ENCODE results near the gene MAP4K5.
"Not testable (repeated sequence)": the region's sequence is repeated elsewhere in the genome, so short reads cannot be mapped to it uniquely, and the experiment has no call there.

The MAP4K5 gene

GRCh38 chr14:50512463-50512862 lies 19.9 kb downstream of the MAP4K5 start:
- Histone ChIP-seq H3K4me1 (ENCODE audit: insufficient read depth, insufficient read length) (no peaks in the 10 kb centered on the region), H3K27me3 (ENCODE audit: insufficient read depth, insufficient read length) (no peaks in the 10 kb centered on the region), H3K9ac (ENCODE audit: insufficient read length, low read depth) (no peak overlapping the region), H3K36me3 (ENCODE audit: insufficient read depth, insufficient read length, low read length) (peaks cover 7% of the 10 kb centered on the region), H3K4me3 (ENCODE audit: insufficient read length, low read depth) (no peak overlapping the region), H3K9me3 (ENCODE audit: insufficient read depth, low read length) (no peaks in the 10 kb centered on the region)
- TF ChIP-seq ZNF274 (IDR thresholded peaks at IDR 0.05; ENCODE audit: low read depth, low read length) (no peak), YY1 (IDR thresholded peaks at IDR 0.05; ENCODE audit: insufficient read depth, insufficient read length) (no peak), SUZ12 (IDR thresholded peaks at IDR 0.05; ENCODE audit: extremely low read depth, insufficient read depth, insufficient read length) (no peak)
- no peak for DNase-seq (ENCODE audit: low read depth, low spot score)

GRCh38 chr14:50510157-50510556 lies 22.2 kb downstream of the MAP4K5 start:
- DNase-seq (ENCODE audit: low read depth, low spot score): no peak
- H3K9ac ChIP-seq (ENCODE audit: insufficient read length, low read depth): no peak overlapping the region
- H3K9me3 ChIP-seq (ENCODE audit: insufficient read depth, low read length): no peaks in the 10 kb centered on the region
- TF ChIP-seq ZNF274 (IDR thresholded peaks at IDR 0.05; ENCODE audit: low read depth, low read length) (no peak), YY1 (IDR thresholded peaks at IDR 0.05; ENCODE audit: insufficient read depth, insufficient read length) (no peak), SUZ12 (IDR thresholded peaks at IDR 0.05; ENCODE audit: extremely low read depth, insufficient read depth, insufficient read length) (no peak)
- H3K27me3 ChIP-seq (ENCODE audit: insufficient read depth, insufficient read length): no peaks in the 10 kb centered on the region
- no peaks in the 10 kb centered on the region for H3K4me1 ChIP-seq (ENCODE audit: insufficient read depth, insufficient read length)
- H3K36me3 ChIP-seq (ENCODE audit: insufficient read depth, insufficient read length, low read length): peaks cover 2% of the 10 kb centered on the region
- H3K4me3 ChIP-seq (ENCODE audit: insufficient read length, low read depth): no peak overlapping the region

DNA sequence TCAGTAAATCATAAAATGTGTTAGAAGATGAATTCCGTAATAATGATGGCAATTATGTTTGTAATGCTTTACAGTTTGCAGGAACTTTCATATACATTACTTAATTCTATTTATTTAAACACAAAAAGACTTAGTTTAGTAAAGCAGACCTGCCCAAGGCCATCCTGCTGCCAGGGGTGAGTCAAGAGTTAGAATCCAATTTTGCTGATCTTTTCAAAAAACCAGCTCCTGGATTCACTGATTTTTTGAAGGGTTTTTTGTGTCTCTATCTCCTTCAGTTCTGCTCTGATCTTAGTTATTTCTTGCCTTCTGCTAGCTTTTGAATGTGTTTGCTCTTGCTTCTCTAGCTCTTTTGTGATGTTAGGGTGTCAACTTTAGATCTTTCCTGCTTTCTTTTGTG lies 25.3 kb downstream of the MAP4K5 start:
- not testable (repeated sequence) for H3K9ac ChIP-seq (ENCODE audit: insufficient read length, low read depth); H3K4me3 ChIP-seq (ENCODE audit: insufficient read length, low read depth); H3K4me1 ChIP-seq (ENCODE audit: insufficient read depth, insufficient read length); H3K9me3 ChIP-seq (ENCODE audit: insufficient read depth, low read length); H3K27me3 ChIP-seq (ENCODE audit: insufficient read depth, insufficient read length); DNase-seq (ENCODE audit: low read depth, low spot score)
- H3K36me3 ChIP-seq (ENCODE audit: insufficient read depth, insufficient read length, low read length): peaks cover 13% of the 10 kb centered on the region

- Histone ChIP-seq H3K27me3 (ENCODE audit: insufficient read depth, insufficient read length) (no peaks in the 10 kb centered on the region), H3K4me1 (ENCODE audit: insufficient read depth, insufficient read length) (no peaks in the 10 kb centered on the region), H3K9ac (ENCODE audit: insufficient read length, low read depth) (no peak overlapping the region), H3K4me3 (ENCODE audit: insufficient read length, low read depth) (no peak overlapping the region), H3K9me3 (ENCODE audit: insufficient read depth, low read length) (no peaks in the 10 kb centered on the region), H3K36me3 (ENCODE audit: insufficient read depth, insufficient read length, low read length) (peaks cover 15% of the 10 kb centered on the region)
- no peak for DNase-seq (ENCODE audit: low read depth, low spot score)
- TF ChIP-seq ZNF274 (IDR thresholded peaks at IDR 0.05; ENCODE audit: low read depth, low read length) (no peak), YY1 (IDR thresholded peaks at IDR 0.05; ENCODE audit: insufficient read depth, insufficient read length) (no peak), SUZ12 (IDR thresholded peaks at IDR 0.05; ENCODE audit: extremely low read depth, insufficient read depth, insufficient read length) (no peak)
Observed at GRCh38 chr14:50501642-50502041, 30.7 kb downstream of the MAP4K5 start.

GRCh38 chr14:50497351-50497750 lies 35.0 kb downstream of the MAP4K5 start:
- Histone ChIP-seq H3K27me3 (ENCODE audit: insufficient read depth, insufficient read length) (no peaks in the 10 kb centered on the region), H3K4me1 (ENCODE audit: insufficient read depth, insufficient read length) (no peaks in the 10 kb centered on the region), H3K9me3 (ENCODE audit: insufficient read depth, low read length) (no peaks in the 10 kb centered on the region), H3K9ac (ENCODE audit: insufficient read length, low read depth) (no peak overlapping the region), H3K36me3 (ENCODE audit: insufficient read depth, insufficient read length, low read length) (peaks cover 5% of the 10 kb centered on the region), H3K4me3 (ENCODE audit: insufficient read length, low read depth) (no peak overlapping the region)
- DNase-seq (ENCODE audit: low read depth, low spot score): no peak
- TF ChIP-seq SUZ12 (IDR thresholded peaks at IDR 0.05; ENCODE audit: extremely low read depth, insufficient read depth, insufficient read length) (no peak), YY1 (IDR thresholded peaks at IDR 0.05; ENCODE audit: insufficient read depth, insufficient read length) (no peak), ZNF274 (IDR thresholded peaks at IDR 0.05; ENCODE audit: low read depth, low read length) (no peak)

- no peak overlapping the region for H3K9ac ChIP-seq (ENCODE audit: insufficient read length, low read depth)
- no peak for DNase-seq (ENCODE audit: low read depth, low spot score)
- no peaks in the 10 kb centered on the region for H3K27me3 ChIP-seq (ENCODE audit: insufficient read depth, insufficient read length)
- no peaks in the 10 kb centered on the region for H3K4me1 ChIP-seq (ENCODE audit: insufficient read depth, insufficient read length)
- H3K9me3 ChIP-seq (ENCODE audit: insufficient read depth, low read length): no peaks in the 10 kb centered on the region
- H3K4me3 ChIP-seq (ENCODE audit: insufficient read length, low read depth): no peak overlapping the region
- TF ChIP-seq YY1 (IDR thresholded peaks at IDR 0.05; ENCODE audit: insufficient read depth, insufficient read length) (no peak), ZNF274 (IDR thresholded peaks at IDR 0.05; ENCODE audit: low read depth, low read length) (no peak), SUZ12 (IDR thresholded peaks at IDR 0.05; ENCODE audit: extremely low read depth, insufficient read depth, insufficient read length) (no peak)
- H3K36me3 ChIP-seq (ENCODE audit: insufficient read depth, insufficient read length, low read length): peaks cover 3% of the 10 kb centered on the region
Observed at GRCh38 chr14:50489851-50490250, 42.5 kb downstream of the MAP4K5 start.

GRCh38 chr14:50488521-50488920 lies 43.8 kb downstream of the MAP4K5 start:
- no peaks in the 10 kb centered on the region for H3K9me3 ChIP-seq (ENCODE audit: insufficient read depth, low read length)
- no peaks in the 10 kb centered on the region for H3K27me3 ChIP-seq (ENCODE audit: insufficient read depth, insufficient read length)
- H3K4me3 ChIP-seq (ENCODE audit: insufficient read length, low read depth): no peak overlapping the region
- TF ChIP-seq SUZ12 (IDR thresholded peaks at IDR 0.05; ENCODE audit: extremely low read depth, insufficient read depth, insufficient read length): no peak
- no peak for TF ChIP-seq YY1 (IDR thresholded peaks at IDR 0.05; ENCODE audit: insufficient read depth, insufficient read length)
- TF ChIP-seq ZNF274 (IDR thresholded peaks at IDR 0.05; ENCODE audit: low read depth, low read length): no peak
- DNase-seq (ENCODE audit: low read depth, low spot score): no peak
- peaks cover 3% of the 10 kb centered on the region for H3K36me3 ChIP-seq (ENCODE audit: insufficient read depth, insufficient read length, low read length)
- no peaks in the 10 kb centered on the region for H3K4me1 ChIP-seq (ENCODE audit: insufficient read depth, insufficient read length)
- H3K9ac ChIP-seq (ENCODE audit: insufficient read length, low read depth): no peak overlapping the region

GRCh38 chr14:50479041-50479440 lies 53.3 kb downstream of the MAP4K5 start:
- Histone ChIP-seq H3K4me3 (ENCODE audit: insufficient read length, low read depth) (no peak overlapping the region), H3K27me3 (ENCODE audit: insufficient read depth, insufficient read length) (no peaks in the 10 kb centered on the region), H3K9me3 (ENCODE audit: insufficient read depth, low read length) (peaks cover 14% of the 10 kb centered on the region), H3K36me3 (ENCODE audit: insufficient read depth, insufficient read length, low read length) (peaks cover 10% of the 10 kb centered on the region), H3K4me1 (ENCODE audit: insufficient read depth, insufficient read length) (no peaks in the 10 kb centered on the region), H3K9ac (ENCODE audit: insufficient read length, low read depth) (no peak overlapping the region)
- TF ChIP-seq ZNF274 (IDR thresholded peaks at IDR 0.05; ENCODE audit: low read depth, low read length): no peak
- TF ChIP-seq SUZ12 (IDR thresholded peaks at IDR 0.05; ENCODE audit: extremely low read depth, insufficient read depth, insufficient read length): no peak
- no peak for TF ChIP-seq YY1 (IDR thresholded peaks at IDR 0.05; ENCODE audit: insufficient read depth, insufficient read length)
- DNase-seq (ENCODE audit: low read depth, low spot score): no peak
